Fibroblast of villous mesenchyme (primary cell): Measurements from ENCODE around the gene MYH10. TPM values are rescaled to one million over a fixed set of nuclear protein-coding genes. Genes with fewer than 3 reads are reported as not detected.

Experiments used
- DNase-seq: peaks from one replicate; pipeline ENCODE4 v3.0.0-alpha.2; 2010; ENCODE audit warnings: low read depth
- H3K4me3 ChIP-seq: 2 replicates; pipeline ENCODE4 v1.5.1; 2011; ENCODE audit warnings: low read depth, mild to moderate bottlenecking, low read length
- CTCF ChIP-seq: IDR thresholded peaks from 2 replicates; pipeline ENCODE4 v1.5.1; 2012; ENCODE audit warnings: low read depth, mild to moderate bottlenecking, low read length; ENCODE audit not compliant: insufficient read depth
- total RNA-seq: library from RNA; depleted of rRNA; stranded (reverse); fragments of >200 nt; gene quantifications from 2 replicates; pipeline ENCODE4 v1.2.3, GENCODE V29; 2012

Gene MYH10
- total RNA-seq, 1 donor: 94.1 TPM

GRCh38 chr17:8670421-8670820, 39.9 kb upstream of the MYH10 start:
- TF ChIP-seq CTCF: no peak
- peak; percentile 56 for DNase-seq
- H3K4me3 ChIP-seq: no peak overlapping the region

GRCh38 chr17:8668176-8668740, 37.7 kb upstream of the MYH10 start:
- DNase-seq: no peak
- no peak overlapping the region for H3K4me3 ChIP-seq
- no peak for TF ChIP-seq CTCF

GRCh38 chr17:8667421-8667820, 36.9 kb upstream of the MYH10 start:
- no peak for TF ChIP-seq CTCF
- H3K4me3 ChIP-seq: no peak overlapping the region

GRCh38 chr17:8665684-8666083, 35.2 kb upstream of the MYH10 start:
- no peak for TF ChIP-seq CTCF
- no peak for DNase-seq
- H3K4me3 ChIP-seq: no peak overlapping the region

More at GRCh38 chr17:8667421-8667820, 36.9 kb upstream of the MYH10 start:
- DNase-seq: no peak

GRCh38 chr17:8664456-8665126, 34.1 kb upstream of the MYH10 start:
- no peak overlapping the region for H3K4me3 ChIP-seq
- no peak for TF ChIP-seq CTCF
- DNase-seq: no peak

GRCh38 chr17:8662973-8663372, 32.4 kb upstream of the MYH10 start:
- TF ChIP-seq CTCF: no peak
- DNase-seq: no peak
- H3K4me3 ChIP-seq: no peak overlapping the region
